ENCODE results near the gene METTL16.

DNA sequence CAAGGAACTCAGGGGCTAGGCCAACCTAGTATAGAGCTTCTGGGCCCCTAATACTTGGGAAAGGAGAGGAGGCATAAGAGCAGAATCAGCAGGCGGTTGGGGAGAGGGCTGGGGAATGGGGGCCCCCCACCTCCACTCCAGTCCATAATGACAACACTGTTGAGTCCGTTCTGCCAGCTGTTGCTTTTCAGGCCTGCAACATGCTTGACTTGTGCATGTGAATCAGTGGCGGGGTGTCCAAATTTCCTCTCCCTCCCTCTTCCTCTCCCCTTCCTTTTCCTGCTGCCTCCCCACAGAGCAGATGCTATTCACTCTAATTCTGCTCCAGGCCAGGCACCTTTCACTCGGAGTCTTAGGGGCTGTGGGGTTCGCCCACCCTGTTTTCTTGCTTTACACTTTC, 142.6 kb downstream of the METTL16 start:
- TF ChIP-seq TCF12 (IDR thresholded peaks at IDR 0.05; ENCODE audit: low read depth, low read length) (no peak), TAF1 (IDR thresholded peaks at IDR 0.05; ENCODE audit: low read depth, low read length) (no peak), POLR2AphosphoS5 (IDR thresholded peaks at IDR 0.05; ENCODE audit: low read depth, low read length) (no peak), POLR2A (IDR thresholded peaks at IDR 0.05; ENCODE audit: control extremely low read depth in 1 of 2, low read depth in 2 of 2, low read length in 2 of 2) (no peak), TEAD4 (IDR thresholded peaks at IDR 0.05; ENCODE audit: low read depth, low read length) (no peak), RFX5 (IDR thresholded peaks at IDR 0.05; ENCODE audit: borderline replicate concordance, low read depth, low read length) (no peak), YY1 (IDR thresholded peaks at IDR 0.05; ENCODE audit: low read depth, low read length) (no peak), SIN3A (conservative IDR thresholded peaks at IDR 0.05 in 1 of 2, IDR thresholded peaks at IDR 0.05 in 1 of 2; ENCODE audit: low read depth in 1 of 2, low read length in 2 of 2) (no peak), RBBP5 (IDR thresholded peaks at IDR 0.05; ENCODE audit: borderline replicate concordance, low read depth, low read length) (no peak), JUN (IDR thresholded peaks at IDR 0.05; ENCODE audit: low read depth, low read length) (no peak)
- TF ChIP-seq, protein P1, sequence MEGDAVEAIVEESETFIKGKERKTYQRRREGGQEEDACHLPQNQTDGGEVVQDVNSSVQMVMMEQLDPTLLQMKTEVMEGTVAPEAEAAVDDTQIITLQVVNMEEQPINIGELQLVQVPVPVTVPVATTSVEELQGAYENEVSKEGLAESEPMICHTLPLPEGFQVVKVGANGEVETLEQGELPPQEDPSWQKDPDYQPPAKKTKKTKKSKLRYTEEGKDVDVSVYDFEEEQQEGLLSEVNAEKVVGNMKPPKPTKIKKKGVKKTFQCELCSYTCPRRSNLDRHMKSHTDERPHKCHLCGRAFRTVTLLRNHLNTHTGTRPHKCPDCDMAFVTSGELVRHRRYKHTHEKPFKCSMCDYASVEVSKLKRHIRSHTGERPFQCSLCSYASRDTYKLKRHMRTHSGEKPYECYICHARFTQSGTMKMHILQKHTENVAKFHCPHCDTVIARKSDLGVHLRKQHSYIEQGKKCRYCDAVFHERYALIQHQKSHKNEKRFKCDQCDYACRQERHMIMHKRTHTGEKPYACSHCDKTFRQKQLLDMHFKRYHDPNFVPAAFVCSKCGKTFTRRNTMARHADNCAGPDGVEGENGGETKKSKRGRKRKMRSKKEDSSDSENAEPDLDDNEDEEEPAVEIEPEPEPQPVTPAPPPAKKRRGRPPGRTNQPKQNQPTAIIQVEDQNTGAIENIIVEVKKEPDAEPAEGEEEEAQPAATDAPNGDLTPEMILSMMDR (IDR thresholded peaks at IDR 0.05; ENCODE audit: control extremely low read depth in 1 of 3, insufficient read depth in 1 of 3, low read depth in 1 of 3, low read length in 3 of 3) = no peak
- TF ChIP-seq, protein P2, sequence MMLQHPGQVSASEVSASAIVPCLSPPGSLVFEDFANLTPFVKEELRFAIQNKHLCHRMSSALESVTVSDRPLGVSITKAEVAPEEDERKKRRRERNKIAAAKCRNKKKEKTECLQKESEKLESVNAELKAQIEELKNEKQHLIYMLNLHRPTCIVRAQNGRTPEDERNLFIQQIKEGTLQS (IDR thresholded peaks at IDR 0.05; ENCODE audit: insufficient read depth, low read depth, low read length) = no peak
